Peyer's patch (tissue), 4 donors: ENCODE results near the gene TMEM267. TPM values are rescaled to one million over a fixed set of nuclear protein-coding genes. Genes with fewer than 3 reads are reported as not detected.

Source experiments
- DNase-seq, 3 donors: peaks; one replicate each; pipeline ENCODE4 v3.0.0-alpha.2; 2017 to 2019
- H3K27ac ChIP-seq, 4 donors: fragments of 200-600 bp; sonication (generic); one replicate each; pipeline ENCODE4 v1.5.1; 2016 to 2019
- H3K27me3 ChIP-seq, 2 donors: fragments of 200-600 bp; sonication (generic); one replicate each; pipeline ENCODE4 v1.5.1; 2019
- H3K36me3 ChIP-seq, 3 donors: fragments of 200-600 bp; sonication (generic); one replicate each; pipeline ENCODE4 v1.5.1; 2016 to 2019
- H3K4me1 ChIP-seq, 4 donors: fragments of 200-600 bp; sonication (generic); one replicate each; pipeline ENCODE4 v1.5.1; 2016 to 2019
- H3K4me3 ChIP-seq, 4 donors: fragments of 200-600 bp; sonication (generic); 1 replicate in 3 of 4; 2 replicates in 1 of 4; pipeline ENCODE4 v1.5.1; 2016 to 2019; ENCODE audit warnings: mild to moderate bottlenecking in 1 of 4
- H3K9me3 ChIP-seq, 4 donors: fragments of 200-600 bp; sonication (generic); one replicate each; pipeline ENCODE4 v1.5.1; 2016 to 2019; ENCODE audit warnings: mild to moderate bottlenecking in 1 of 4
- CTCF ChIP-seq, 6 experiments: fragments of 450-650 bp in 4 of 6; fragments of 200-600 bp in 2 of 6; sonication (generic) in 1 of 6; IDR thresholded peaks; one replicate each; pipeline ENCODE4 v1.5.1; 2017 to 2019; ENCODE audit warnings: antibody characterized with exemption in 6 of 6, mild to moderate bottlenecking in 3 of 6, moderate library complexity in 1 of 6
- POLR2A ChIP-seq, 2 donors: fragments of 450-650 bp; IDR thresholded peaks; one replicate each; pipeline ENCODE4 v1.5.1; 2017; ENCODE audit warnings: antibody characterized with exemption in 2 of 2, mild to moderate bottlenecking in 2 of 2, moderate library complexity in 2 of 2
- total RNA-seq, 4 donors: library from RNA; depleted of rRNA; stranded (reverse); fragments of >200 nt; gene quantifications; one replicate each; pipeline ENCODE4 v1.1.0, GENCODE V29; 2016

Gene TMEM267
- total RNA-seq, 4 donors from 2014 or later, result 3.3 to 5.8 (median 4.7) TPM

GRCh38 chr5:43418561-43418960, 65.1 kb downstream of the TMEM267 start:
- no peak for TF ChIP-seq POLR2A (IDR thresholded peaks at IDR 0.05)
- TF ChIP-seq CTCF (IDR thresholded peaks at IDR 0.05), result no peak
- Histone ChIP-seq H3K4me1 (no peaks in the 10 kb centered on the region), H3K27me3 (no peaks in the 10 kb centered on the region), H3K36me3 (no peaks in the 10 kb centered on the region), H3K9me3 (no peaks in the 10 kb centered on the region), H3K4me3 (no peak overlapping the region), H3K27ac (no peak overlapping the region)
- no peak for DNase-seq

GRCh38 chr5:43416803-43417394, 66.8 kb downstream of the TMEM267 start:
- Histone ChIP-seq H3K27ac (no peak overlapping the region), H3K27me3 (no peaks in the 10 kb centered on the region), H3K4me3 (no peak overlapping the region), H3K9me3 (no peaks in the 10 kb centered on the region), H3K36me3 (no peaks in the 10 kb centered on the region), H3K4me1 (no peaks in the 10 kb centered on the region)
- TF ChIP-seq POLR2A (IDR thresholded peaks at IDR 0.05) (no peak), CTCF (IDR thresholded peaks at IDR 0.05) (no peak)
- no peak for DNase-seq

DNA sequence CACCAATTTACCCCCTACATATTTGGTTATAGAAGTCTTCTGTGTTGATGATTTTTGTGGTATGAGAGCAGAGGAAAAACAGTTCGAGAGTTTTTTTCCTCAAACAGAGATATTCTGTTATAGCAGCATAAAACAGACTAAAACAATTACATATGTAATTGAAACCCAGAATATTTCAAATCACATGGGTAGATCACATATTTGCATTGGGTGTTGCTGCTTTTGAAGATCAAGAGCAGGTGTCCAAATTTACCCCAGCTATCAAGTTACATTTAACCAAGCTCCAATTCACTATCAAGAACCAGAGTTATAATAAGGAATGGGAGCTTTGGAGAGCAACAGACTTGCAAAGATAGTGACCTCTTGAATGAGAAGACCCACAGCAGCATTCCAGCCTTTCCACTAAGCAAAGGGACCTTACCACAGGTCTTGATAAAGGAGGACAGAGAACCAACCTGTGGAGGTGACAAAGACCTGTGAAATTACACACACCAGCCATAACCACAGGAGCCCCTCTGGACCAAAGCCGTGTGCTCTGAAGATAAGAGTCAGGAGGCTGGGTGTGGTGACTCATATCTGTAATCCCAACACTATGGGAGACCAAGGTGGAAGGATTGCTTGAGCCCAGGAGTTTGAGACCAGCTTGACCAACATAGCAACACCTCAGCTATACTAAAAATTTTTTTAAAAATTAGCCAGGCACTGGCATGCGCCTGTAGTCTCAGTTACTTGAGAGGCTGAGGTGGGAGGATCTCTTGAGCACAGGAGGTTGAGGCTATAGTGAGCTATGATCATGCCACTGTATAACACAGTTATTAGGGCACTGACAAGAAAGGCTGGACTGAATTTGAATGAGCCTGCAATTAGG, 67.5 kb downstream of the TMEM267 start:
- no peaks in the 10 kb centered on the region for H3K36me3 ChIP-seq
- no peaks in the 10 kb centered on the region for H3K9me3 ChIP-seq
- TF ChIP-seq POLR2A (IDR thresholded peaks at IDR 0.05) (no peak), CTCF (IDR thresholded peaks at IDR 0.05) (no peak)
- H3K4me3 ChIP-seq, result no peak overlapping the region
- H3K4me1 ChIP-seq, result no peaks in the 10 kb centered on the region
- H3K27me3 ChIP-seq, result no peaks in the 10 kb centered on the region
- DNase-seq, result no peak
- no peak overlapping the region for H3K27ac ChIP-seq

- Histone ChIP-seq H3K4me3 (no peak overlapping the region), H3K9me3 (no peaks in the 10 kb centered on the region), H3K4me1 (peaks cover 0 to 9% (median 0%) of the 10 kb centered on the region in 4 donors), H3K36me3 (no peaks in the 10 kb centered on the region), H3K27me3 (no peaks in the 10 kb centered on the region), H3K27ac (no peak overlapping the region)
- no peak for DNase-seq
- TF ChIP-seq POLR2A (IDR thresholded peaks at IDR 0.05) (no peak), CTCF (IDR thresholded peaks at IDR 0.05) (no peak)
These were observed 69.7 kb downstream of the TMEM267 start for GRCh38 chr5:43413966-43414365.

DNA sequence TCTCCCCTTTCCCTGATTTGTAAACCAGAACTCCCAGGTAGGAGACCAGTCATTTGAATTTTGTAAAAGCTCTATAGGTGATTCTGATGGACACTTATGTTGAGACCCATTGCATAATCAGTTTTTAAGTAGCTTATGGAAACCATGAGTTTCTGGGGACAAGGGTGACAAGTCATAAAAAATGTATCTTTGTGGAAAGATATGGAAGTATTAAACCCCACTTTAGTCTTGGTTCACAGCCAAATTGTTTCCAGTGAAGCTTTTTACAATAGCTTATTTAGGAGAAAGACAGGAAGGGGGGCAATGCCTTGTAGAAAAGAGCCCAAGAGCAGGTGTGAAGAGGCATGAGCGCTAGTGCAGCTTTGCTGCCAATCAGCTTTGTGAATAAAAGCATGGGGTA, 71.0 kb downstream of the TMEM267 start:
- Histone ChIP-seq H3K36me3 (no peaks in the 10 kb centered on the region), H3K9me3 (no peaks in the 10 kb centered on the region), H3K4me3 (no peak overlapping the region), H3K27ac (peak overlapping the region in 1 of 4 donors; percentile 75), H3K27me3 (no peaks in the 10 kb centered on the region), H3K4me1 (peaks cover 0 to 9% (median 0%) of the 10 kb centered on the region in 4 donors)
- DNase-seq, result no peak
- TF ChIP-seq CTCF (IDR thresholded peaks at IDR 0.05) (no peak), POLR2A (IDR thresholded peaks at IDR 0.05) (no peak)
